ENCODE results near the gene OR5H1. TPM values are rescaled to one million over a fixed set of nuclear protein-coding genes. Genes with fewer than 3 reads are reported as not detected.
"Not testable (repeated sequence)": the region's sequence is repeated elsewhere in the genome, so short reads cannot be mapped to it uniquely, and the experiment has no call there.

OR5H1 gene
- total and polyA plus RNA-seq, 7 donors, result not detected

GRCh38 chr3:98140531-98140930 is 10.0 kb downstream of the OR5H1 start:
- Histone ChIP-seq H3K9me3 (no peaks in the 10 kb centered on the region), H3K4me1 (no peaks in the 10 kb centered on the region), H3K27ac (no peak overlapping the region), H3K4me3 (no peak overlapping the region), H3K36me3 (ENCODE audit: insufficient read depth in 1 of 2, low read depth in 1 of 2) (no peaks in the 10 kb centered on the region), H3K27me3 (ENCODE audit: insufficient read depth in 3 of 3, low read length in 2 of 3) (no peaks in the 10 kb centered on the region)
- intact Hi-C loops (cut with DNase I), result no loop called here
- TF ChIP-seq, protein P1, sequence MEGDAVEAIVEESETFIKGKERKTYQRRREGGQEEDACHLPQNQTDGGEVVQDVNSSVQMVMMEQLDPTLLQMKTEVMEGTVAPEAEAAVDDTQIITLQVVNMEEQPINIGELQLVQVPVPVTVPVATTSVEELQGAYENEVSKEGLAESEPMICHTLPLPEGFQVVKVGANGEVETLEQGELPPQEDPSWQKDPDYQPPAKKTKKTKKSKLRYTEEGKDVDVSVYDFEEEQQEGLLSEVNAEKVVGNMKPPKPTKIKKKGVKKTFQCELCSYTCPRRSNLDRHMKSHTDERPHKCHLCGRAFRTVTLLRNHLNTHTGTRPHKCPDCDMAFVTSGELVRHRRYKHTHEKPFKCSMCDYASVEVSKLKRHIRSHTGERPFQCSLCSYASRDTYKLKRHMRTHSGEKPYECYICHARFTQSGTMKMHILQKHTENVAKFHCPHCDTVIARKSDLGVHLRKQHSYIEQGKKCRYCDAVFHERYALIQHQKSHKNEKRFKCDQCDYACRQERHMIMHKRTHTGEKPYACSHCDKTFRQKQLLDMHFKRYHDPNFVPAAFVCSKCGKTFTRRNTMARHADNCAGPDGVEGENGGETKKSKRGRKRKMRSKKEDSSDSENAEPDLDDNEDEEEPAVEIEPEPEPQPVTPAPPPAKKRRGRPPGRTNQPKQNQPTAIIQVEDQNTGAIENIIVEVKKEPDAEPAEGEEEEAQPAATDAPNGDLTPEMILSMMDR (IDR thresholded peaks at IDR 0.05), result no peak
- ATAC-seq, result no peak
- no peak for DNase-seq

- H3K27me3 ChIP-seq (ENCODE audit: insufficient read depth in 3 of 3, low read length in 2 of 3), result no peaks in the 10 kb centered on the region
- no peaks in the 10 kb centered on the region for H3K36me3 ChIP-seq (ENCODE audit: insufficient read depth in 1 of 2, low read depth in 1 of 2)
- TF ChIP-seq, protein P1 (IDR thresholded peaks at IDR 0.05), result no peak
- no peak for ATAC-seq
- H3K4me3 ChIP-seq, result no peak within 1 kb of the TSS
- DNase-seq, result no peak
- no peaks in the 10 kb centered on the region for H3K9me3 ChIP-seq
- no peak within 1 kb of the TSS for H3K27ac ChIP-seq
- intact Hi-C loops (cut with DNase I), result no loop called here
- 60 to 74% (median 70%) methylated on average over 1 of the region's 1 CpG for WGBS, 3 donors
- no peaks in the 10 kb centered on the region for H3K4me1 ChIP-seq
These were observed 16.7 kb downstream of the OR5H1 start, which contains the start of gene OR5H14 for GRCh38 chr3:98147179-98147578. Gene OR5H14 (plus strand): TSS chr3:98147479. CDS start chr3:98149386, 1,907 bp downstream.

GRCh38 chr3:98148751-98149150 is 18.2 kb downstream of the OR5H1 start:
- WGBS, 3 donors, result 58 to 64% (median 60%) methylated on average over 3 of the region's 3 CpGs
- Histone ChIP-seq H3K36me3 (ENCODE audit: insufficient read depth in 1 of 2, low read depth in 1 of 2) (no peaks in the 10 kb centered on the region), H3K4me3 (no peak overlapping the region), H3K4me1 (no peaks in the 10 kb centered on the region), H3K27me3 (ENCODE audit: insufficient read depth in 3 of 3, low read length in 2 of 3) (no peaks in the 10 kb centered on the region), H3K9me3 (no peaks in the 10 kb centered on the region), H3K27ac (no peak overlapping the region)
- TF ChIP-seq, protein P1 (IDR thresholded peaks at IDR 0.05), result no peak
- ATAC-seq (no peak), DNase-seq (no peak)
- intact Hi-C loops (cut with DNase I), result no loop called here

- 78 to 85% (median 81%) methylated on average over 4 of the region's 4 CpGs for WGBS, 3 donors
- ATAC-seq; intact Hi-C loops (cut with DNase I); DNase-seq; H3K36me3 ChIP-seq (ENCODE audit: insufficient read depth in 1 of 2, low read depth in 1 of 2); H3K27ac ChIP-seq; H3K27me3 ChIP-seq (ENCODE audit: insufficient read depth in 3 of 3, low read length in 2 of 3); H3K4me3 ChIP-seq; H3K4me1 ChIP-seq; H3K9me3 ChIP-seq: not testable (repeated sequence)
These were observed 18.9 kb downstream of the OR5H1 start for GRCh38 chr3:98149456-98149855.

DNA sequence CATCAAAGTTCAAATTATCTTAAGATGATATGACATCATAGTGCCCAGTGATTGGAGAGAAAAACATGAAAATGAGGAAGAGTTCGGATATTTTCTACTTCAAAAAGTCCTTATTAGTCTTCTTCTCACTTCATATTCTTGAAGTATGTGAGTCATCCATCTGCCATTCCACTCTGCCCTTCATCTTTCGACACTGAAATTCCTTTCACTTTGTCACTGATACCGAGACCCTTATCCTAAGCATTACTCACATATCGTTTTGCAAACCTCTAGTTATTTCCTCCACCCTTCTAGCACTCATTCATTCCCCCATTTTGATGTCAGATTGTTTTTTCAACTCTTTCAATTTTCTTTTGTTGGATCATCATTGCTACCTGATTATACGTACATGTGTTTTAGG is 20.7 kb downstream of the OR5H1 start:
- no peak overlapping the region for H3K27ac ChIP-seq
- intact Hi-C loops (cut with DNase I), result no loop called here
- H3K4me3 ChIP-seq, result no peak overlapping the region
- H3K27me3 ChIP-seq (ENCODE audit: insufficient read depth in 3 of 3, low read length in 2 of 3), result no peaks in the 10 kb centered on the region
- H3K9me3 ChIP-seq, result no peaks in the 10 kb centered on the region
- H3K36me3 ChIP-seq (ENCODE audit: insufficient read depth in 1 of 2, low read depth in 1 of 2), result no peaks in the 10 kb centered on the region
- H3K4me1 ChIP-seq, result no peaks in the 10 kb centered on the region
- ATAC-seq, result no peak
- no peak for DNase-seq
- TF ChIP-seq, protein P1 (IDR thresholded peaks at IDR 0.05), result no peak
- 61 to 76% (median 73%) methylated on average over 5 of the region's 5 CpGs for WGBS, 3 donors

Data from psoas muscle (tissue), 8 donors.